Calu3 (cell line): ENCODE measurements around the gene FAM193B. TPM values are rescaled to one million over a fixed set of nuclear protein-coding genes. Genes with fewer than 3 reads are reported as not detected.

Experiments
- BruUV-seq: library from RNA; stranded (reverse); fragments of 400-500 nt; replicated peaks from 2 replicates; lab custom pipeline; 2021; lab: Mats Ljungman, UMichigan
- CTCF ChIA-PET: fragments of 300-600 bp; sonication (Branson Sonifier 250); formaldehyde crosslinking; loops from one replicate; lab custom pipeline; 2022; ENCODE audit warnings: antibody characterized with exemption; lab: Charles Lee
- DNase-seq: peaks from one replicate; pipeline ENCODE4 v3.0.0; 2022
- H3K27ac Mint-ChIP-seq: one replicate; pipeline ENCODE4 v1.8.0; 2022; ENCODE audit warnings: mixed read lengths; ENCODE audit not compliant: unreplicated experiment
- H3K27me3 Mint-ChIP-seq: one replicate; pipeline ENCODE4 v1.8.0; 2022; ENCODE audit warnings: mixed read lengths; ENCODE audit not compliant: unreplicated experiment
- H3K36me3 Mint-ChIP-seq: one replicate; pipeline ENCODE4 v1.8.0; 2022; ENCODE audit warnings: mild to moderate bottlenecking, moderate library complexity, mixed read lengths; ENCODE audit not compliant: insufficient read depth, unreplicated experiment
- H3K4me1 Mint-ChIP-seq: one replicate; pipeline ENCODE4 v1.8.0; 2022; ENCODE audit warnings: mild to moderate bottlenecking, low read depth, mixed read lengths; ENCODE audit not compliant: unreplicated experiment
- H3K4me3 Mint-ChIP-seq: one replicate; pipeline ENCODE4 v1.8.0; 2022; ENCODE audit warnings: mild to moderate bottlenecking, low read depth, moderate library complexity, mixed read lengths; ENCODE audit not compliant: unreplicated experiment
- H3K9me3 Mint-ChIP-seq: one replicate; pipeline ENCODE4 v1.8.0; 2022; ENCODE audit warnings: low read depth, mixed read lengths; ENCODE audit not compliant: unreplicated experiment
- intact Hi-C: fragments of 100-400 bp; cut with micrococcal nuclease; formaldehyde crosslinking; loops from one replicate; pipeline ENCODE4 v1.10.0; 2022; ENCODE audit not compliant: unreplicated experiment
- total RNA-seq: library from RNA; stranded (reverse); gene quantifications from 2 replicates; pipeline ENCODE4 v1.2.3, GENCODE V29; 2022
- TF ChIP-seq, protein P1 (sequence below): fragments of 200-600 bp; IDR thresholded peaks from one replicate; pipeline ENCODE4 v1.8.0; 2022; ENCODE audit warnings: antibody characterized with exemption; ENCODE audit not compliant: unreplicated experiment

The FAM193B gene
- total RNA-seq, 1 experiment from 2014 or later, result 97.0 TPM

DNA sequence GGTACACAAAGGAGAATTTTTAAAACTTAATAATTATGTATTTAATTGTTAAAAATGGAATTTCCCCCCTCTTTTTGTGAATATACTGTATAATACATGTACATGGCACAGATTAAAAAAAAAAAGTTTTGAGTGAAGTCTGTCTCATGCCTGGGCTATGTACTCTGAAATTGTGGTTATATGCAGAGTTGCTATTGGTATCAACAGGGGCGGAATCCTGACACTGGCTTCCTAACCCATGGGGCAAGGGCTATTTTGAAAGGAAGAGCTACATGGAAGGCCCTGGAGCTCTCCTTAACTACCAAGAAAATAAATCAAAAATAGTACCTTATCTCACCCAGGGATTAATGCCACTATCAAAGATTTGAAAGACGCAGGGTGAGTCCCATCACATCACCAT, 865 bp upstream of the FAM193B start:
- TF ChIP-seq, protein P1, sequence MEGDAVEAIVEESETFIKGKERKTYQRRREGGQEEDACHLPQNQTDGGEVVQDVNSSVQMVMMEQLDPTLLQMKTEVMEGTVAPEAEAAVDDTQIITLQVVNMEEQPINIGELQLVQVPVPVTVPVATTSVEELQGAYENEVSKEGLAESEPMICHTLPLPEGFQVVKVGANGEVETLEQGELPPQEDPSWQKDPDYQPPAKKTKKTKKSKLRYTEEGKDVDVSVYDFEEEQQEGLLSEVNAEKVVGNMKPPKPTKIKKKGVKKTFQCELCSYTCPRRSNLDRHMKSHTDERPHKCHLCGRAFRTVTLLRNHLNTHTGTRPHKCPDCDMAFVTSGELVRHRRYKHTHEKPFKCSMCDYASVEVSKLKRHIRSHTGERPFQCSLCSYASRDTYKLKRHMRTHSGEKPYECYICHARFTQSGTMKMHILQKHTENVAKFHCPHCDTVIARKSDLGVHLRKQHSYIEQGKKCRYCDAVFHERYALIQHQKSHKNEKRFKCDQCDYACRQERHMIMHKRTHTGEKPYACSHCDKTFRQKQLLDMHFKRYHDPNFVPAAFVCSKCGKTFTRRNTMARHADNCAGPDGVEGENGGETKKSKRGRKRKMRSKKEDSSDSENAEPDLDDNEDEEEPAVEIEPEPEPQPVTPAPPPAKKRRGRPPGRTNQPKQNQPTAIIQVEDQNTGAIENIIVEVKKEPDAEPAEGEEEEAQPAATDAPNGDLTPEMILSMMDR, result no peak
- intact Hi-C loops, result loop anchor here (5.0 kb wide), 1 partner anchor 37 kb away; the partner anchor contains the start of gene TMED9
- no TSS peak for BruUV-seq
- DNase-seq, result no peak
- no peaks in the 10 kb centered on the region for H3K27me3 Mint-ChIP-seq
- peak overlapping the region; percentile 88 for H3K4me3 Mint-ChIP-seq
- H3K9me3 Mint-ChIP-seq, result no peaks in the 10 kb centered on the region
- H3K4me1 Mint-ChIP-seq, result peaks cover 27% of the 10 kb centered on the region
- H3K27ac Mint-ChIP-seq, result no peak overlapping the region
- CTCF ChIA-PET, result no interaction called here
- peaks cover 30% of the 10 kb centered on the region for H3K36me3 Mint-ChIP-seq

DNA sequence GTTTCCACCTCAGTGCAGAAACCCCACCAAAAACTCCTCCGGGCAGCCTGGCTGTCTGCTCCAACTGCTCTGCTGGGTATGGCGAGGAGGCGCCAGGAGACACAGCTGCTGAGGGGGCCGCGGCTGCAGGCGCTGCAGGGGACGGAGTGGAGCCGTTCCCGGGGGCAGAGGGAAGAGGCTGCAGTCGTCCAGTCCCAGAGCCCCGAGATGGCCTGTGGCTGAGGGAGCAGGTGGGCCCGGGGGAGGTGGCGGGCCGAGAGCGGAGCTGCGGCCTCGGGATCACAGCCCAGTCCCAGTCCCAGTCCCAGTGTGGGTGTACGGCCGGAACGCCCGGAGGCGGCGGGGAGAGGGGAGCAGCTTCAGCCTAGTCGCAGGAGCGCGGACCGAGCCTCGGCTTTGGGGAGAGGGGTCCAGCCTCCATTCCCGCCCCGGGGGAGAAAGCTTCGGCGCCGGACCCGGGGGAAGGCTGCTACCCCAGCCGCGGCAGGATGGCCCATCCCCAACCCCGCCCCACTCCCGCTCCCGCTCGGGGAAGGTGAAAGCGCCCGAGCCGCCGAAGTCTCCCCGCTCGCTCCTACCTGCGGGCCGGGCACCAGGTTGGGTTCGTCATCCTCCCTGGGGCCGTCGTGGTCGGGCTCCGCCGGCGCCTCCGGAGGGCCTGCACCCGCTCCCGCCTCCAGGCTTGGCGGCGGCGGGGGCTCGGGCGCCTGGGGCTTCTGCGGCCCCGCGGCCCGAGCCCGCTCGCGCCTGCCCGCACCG, 513 bp downstream of the FAM193B start:
- H3K36me3 Mint-ChIP-seq, result peaks cover 30% of the 10 kb centered on the region
- TF ChIP-seq, protein P1, result no peak
- no peaks in the 10 kb centered on the region for H3K27me3 Mint-ChIP-seq
- H3K27ac Mint-ChIP-seq, result peak overlapping the region; percentile 35
- CTCF ChIA-PET, result no interaction called here
- H3K4me3 Mint-ChIP-seq, result peak overlapping the region; percentile 88
- intact Hi-C loops, result no loop called here
- no peaks in the 10 kb centered on the region for H3K9me3 Mint-ChIP-seq
- peaks cover 19% of the 10 kb centered on the region for H3K4me1 Mint-ChIP-seq
- peak; percentile 50 for DNase-seq
- BruUV-seq, result no TSS peak

DNA sequence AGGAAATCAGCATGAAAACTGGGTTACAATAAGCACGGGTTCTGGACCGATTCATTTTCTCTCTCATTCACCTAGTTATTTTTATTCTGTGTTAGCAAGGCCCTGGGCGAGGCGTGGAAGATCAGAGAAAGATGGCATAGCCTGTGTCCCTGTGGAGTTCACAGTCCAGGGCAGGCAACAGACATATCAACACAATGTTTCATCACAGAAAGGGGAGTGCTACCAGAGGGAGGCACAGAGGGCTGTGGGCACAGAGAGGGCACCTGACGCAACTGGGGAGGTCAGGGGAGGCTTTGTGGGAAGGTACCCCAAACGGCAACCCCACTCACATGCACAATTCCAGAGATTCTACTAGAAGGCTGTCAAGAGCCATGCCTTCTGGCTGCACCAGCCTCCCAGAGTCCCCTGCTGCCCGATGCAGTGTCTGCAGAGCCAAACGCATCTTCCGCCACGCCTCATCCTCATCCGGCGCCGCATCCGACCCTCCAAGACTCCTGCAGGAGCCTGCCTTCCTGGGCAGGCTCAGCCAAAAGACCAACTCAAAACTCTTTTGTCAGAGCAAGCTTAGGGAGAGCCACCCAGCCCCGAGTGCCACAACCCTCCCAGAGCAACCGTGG, 1.4 kb downstream of the FAM193B start:
- Mint-ChIP-seq H3K9me3 (no peaks in the 10 kb centered on the region), H3K4me1 (peaks cover 19% of the 10 kb centered on the region), H3K4me3 (peak overlapping the region; percentile 88), H3K27ac (no peak overlapping the region), H3K36me3 (peaks cover 30% of the 10 kb centered on the region), H3K27me3 (no peaks in the 10 kb centered on the region)
- no peak for DNase-seq
- intact Hi-C loops, result no loop called here
- no TSS peak for BruUV-seq
- TF ChIP-seq, protein P1, result no peak
- CTCF ChIA-PET, result no interaction called here

DNA sequence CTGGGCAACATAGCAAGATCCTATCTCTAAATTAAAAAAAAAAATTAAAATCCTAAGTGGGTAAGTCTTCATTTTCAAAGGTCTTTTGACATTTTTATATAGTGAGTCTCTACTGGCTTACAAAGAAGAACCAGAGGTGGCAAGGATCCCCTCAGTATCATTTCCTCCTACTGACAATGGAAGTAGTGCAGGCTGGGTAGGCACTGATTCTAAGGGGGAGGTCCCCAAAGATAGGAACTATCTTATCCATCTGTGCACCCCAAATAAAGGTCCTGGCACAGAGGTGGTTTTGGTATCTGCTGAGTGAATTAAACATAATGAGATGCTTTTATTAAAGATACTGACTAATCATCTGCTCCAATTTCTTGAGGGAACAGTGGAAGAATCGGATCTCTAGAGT, 4.2 kb downstream of the FAM193B start:
- Mint-ChIP-seq H3K27ac (no peak overlapping the region), H3K36me3 (peaks cover 30% of the 10 kb centered on the region), H3K9me3 (no peaks in the 10 kb centered on the region), H3K4me1 (peaks cover 34% of the 10 kb centered on the region), H3K27me3 (no peaks in the 10 kb centered on the region), H3K4me3 (no peak overlapping the region)
- CTCF ChIA-PET, result interaction anchor here (0.5 kb wide), 2 partner anchors 16 to 599 kb away, joined by 4 read pairs; no protein-coding TSS in a partner anchor
- BruUV-seq, result no TSS peak
- TF ChIP-seq, protein P1, result no peak
- no peak for DNase-seq
- intact Hi-C loops, result no loop called here
